ENCODE data around the gene GALNTL6. TPM values are rescaled to one million over a fixed set of nuclear protein-coding genes. Genes with fewer than 3 reads are reported as not detected.
"Not testable (repeated sequence)": the region's sequence is repeated elsewhere in the genome, so short reads cannot be mapped to it uniquely, and the experiment has no call there.

Gene GALNTL6
- total and polyA plus RNA-seq, 8 donors: 0.13 to 0.41 (median 0.21) TPM; not detected in 4

- DNase-seq (no peak), ATAC-seq (no peak), FAIRE-seq (no peak)
- intact Hi-C loops (cut with DNase I): no loop called here
- Histone ChIP-seq H3K4me1 (no peaks in the 10 kb centered on the region), H3K9me3 (no peaks in the 10 kb centered on the region), H3K27me3 (peaks cover 0 to 8% (median 0%) of the 10 kb centered on the region in 4 donors), H3K36me3 (no peaks in the 10 kb centered on the region), H3K27ac (no peak overlapping the region), H3K4me3 (no peak overlapping the region)
- TF ChIP-seq, protein P1, sequence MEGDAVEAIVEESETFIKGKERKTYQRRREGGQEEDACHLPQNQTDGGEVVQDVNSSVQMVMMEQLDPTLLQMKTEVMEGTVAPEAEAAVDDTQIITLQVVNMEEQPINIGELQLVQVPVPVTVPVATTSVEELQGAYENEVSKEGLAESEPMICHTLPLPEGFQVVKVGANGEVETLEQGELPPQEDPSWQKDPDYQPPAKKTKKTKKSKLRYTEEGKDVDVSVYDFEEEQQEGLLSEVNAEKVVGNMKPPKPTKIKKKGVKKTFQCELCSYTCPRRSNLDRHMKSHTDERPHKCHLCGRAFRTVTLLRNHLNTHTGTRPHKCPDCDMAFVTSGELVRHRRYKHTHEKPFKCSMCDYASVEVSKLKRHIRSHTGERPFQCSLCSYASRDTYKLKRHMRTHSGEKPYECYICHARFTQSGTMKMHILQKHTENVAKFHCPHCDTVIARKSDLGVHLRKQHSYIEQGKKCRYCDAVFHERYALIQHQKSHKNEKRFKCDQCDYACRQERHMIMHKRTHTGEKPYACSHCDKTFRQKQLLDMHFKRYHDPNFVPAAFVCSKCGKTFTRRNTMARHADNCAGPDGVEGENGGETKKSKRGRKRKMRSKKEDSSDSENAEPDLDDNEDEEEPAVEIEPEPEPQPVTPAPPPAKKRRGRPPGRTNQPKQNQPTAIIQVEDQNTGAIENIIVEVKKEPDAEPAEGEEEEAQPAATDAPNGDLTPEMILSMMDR (IDR thresholded peaks at IDR 0.05): no peak
- WGBS, 2 donors: 17% methylated on average over 3 of the region's 3 CpGs
Measured at GRCh38 chr4:172947594-172947993, 1134.4 kb downstream of the GALNTL6 start.

DNA sequence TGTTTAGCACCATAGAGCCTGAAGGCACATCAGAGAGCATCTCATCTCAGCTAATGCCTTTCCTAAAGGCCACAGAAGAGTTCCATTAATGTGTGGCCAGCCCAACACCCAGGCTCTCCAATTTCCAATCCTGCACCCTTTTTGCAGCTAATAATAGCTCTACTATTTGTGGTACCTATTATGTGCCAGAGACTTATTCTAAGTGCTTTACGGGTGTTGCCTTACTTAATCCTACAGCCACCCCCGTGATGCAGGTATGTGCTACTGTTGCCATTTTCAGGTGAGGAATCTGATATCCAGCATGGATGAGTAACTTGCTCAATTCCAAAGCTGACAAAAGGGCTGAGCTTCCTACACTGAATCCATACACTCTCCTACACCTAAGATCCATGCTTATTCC, 1137.8 kb downstream of the GALNTL6 start:
- no peak overlapping the region for H3K4me3 ChIP-seq
- intact Hi-C loops (cut with DNase I): no loop called here
- WGBS, 2 donors: 85 to 89% methylated on average over 2 of the region's 2 CpGs
- DNase-seq (no peak), ATAC-seq (no peak), FAIRE-seq (no peak)
- TF ChIP-seq, protein P1 (IDR thresholded peaks at IDR 0.05): no peak
- no peaks in the 10 kb centered on the region for H3K4me1 ChIP-seq
- no peaks in the 10 kb centered on the region for H3K27me3 ChIP-seq
- no peaks in the 10 kb centered on the region for H3K36me3 ChIP-seq
- no peak overlapping the region for H3K27ac ChIP-seq
- H3K9me3 ChIP-seq: no peaks in the 10 kb centered on the region

DNA sequence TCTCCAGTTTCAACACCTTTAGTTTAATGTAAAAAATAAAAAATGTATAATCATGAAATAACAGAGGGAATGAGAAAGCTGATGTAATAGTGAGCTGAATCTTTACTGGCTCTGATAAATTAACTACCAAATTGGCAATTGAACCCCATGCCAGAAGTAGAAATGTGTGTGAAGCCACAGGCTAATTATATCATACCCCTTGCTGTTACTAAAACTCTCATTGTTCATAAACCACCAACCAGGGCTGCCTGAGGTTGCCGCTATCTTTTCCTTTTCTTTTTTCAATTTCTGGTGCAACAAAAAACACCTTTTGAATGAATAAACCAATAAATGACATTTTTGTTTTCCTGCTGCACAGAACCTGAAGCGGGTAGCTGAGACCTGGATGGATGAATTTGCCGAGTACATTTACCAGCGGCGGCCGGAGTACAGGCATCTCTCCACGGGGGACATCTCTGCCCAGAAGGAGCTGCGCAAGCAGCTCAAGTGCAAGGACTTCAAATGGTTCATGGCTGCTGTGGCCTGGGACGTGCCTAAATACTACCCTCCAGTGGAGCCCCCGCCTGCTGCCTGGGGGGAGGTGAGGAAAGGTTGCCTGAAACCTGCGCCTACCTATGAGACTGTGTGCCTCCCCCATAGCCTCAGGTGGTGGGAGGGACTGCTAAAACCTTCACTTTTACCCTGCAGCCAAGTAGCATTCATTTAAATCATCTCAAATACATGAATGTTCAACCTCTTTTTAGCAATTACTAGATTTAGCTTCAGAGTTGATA, 1138.7 kb downstream of the GALNTL6 start:
- TF ChIP-seq, protein P1 (IDR thresholded peaks at IDR 0.05): no peak
- no peaks in the 10 kb centered on the region for H3K36me3 ChIP-seq
- 89 to 96% methylated on average over 11 of the region's 11 CpGs for WGBS, 2 donors
- DNase-seq: no peak
- H3K4me1 ChIP-seq: no peaks in the 10 kb centered on the region
- no peaks in the 10 kb centered on the region for H3K9me3 ChIP-seq
- intact Hi-C loops (cut with DNase I): no loop called here
- ATAC-seq: no peak
- H3K4me3 ChIP-seq: no peak overlapping the region
- no peaks in the 10 kb centered on the region for H3K27me3 ChIP-seq
- no peak overlapping the region for H3K27ac ChIP-seq
- FAIRE-seq: no peak

GRCh38 chr4:172953896-172954568, 1140.8 kb downstream of the GALNTL6 start:
- FAIRE-seq: no peak
- intact Hi-C loops (cut with DNase I): no loop called here
- WGBS, 2 donors: 62 to 66% methylated on average over 5 of the region's 5 CpGs

DNA sequence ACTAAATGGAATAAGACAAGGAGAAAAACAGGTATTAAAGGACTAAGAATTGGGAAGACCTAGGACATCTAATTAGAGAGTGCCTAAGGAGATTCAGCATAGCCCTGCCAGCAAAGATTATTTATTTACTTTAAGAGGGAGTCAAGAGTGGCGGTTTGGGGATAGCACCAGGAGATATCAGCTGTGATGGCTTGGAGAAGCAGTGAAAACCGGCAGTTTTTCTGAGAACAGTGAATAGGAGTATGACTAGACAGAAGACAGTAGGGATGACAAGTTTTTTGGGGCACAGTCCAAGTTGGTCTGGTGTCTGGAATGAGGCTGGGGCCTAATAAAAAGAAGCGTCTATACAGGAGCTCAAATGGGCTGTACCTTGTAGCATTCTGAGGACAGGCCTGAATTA, 1143.1 kb downstream of the GALNTL6 start:
- H3K9me3 ChIP-seq; FAIRE-seq; DNase-seq; H3K4me1 ChIP-seq; H3K27me3 ChIP-seq; H3K36me3 ChIP-seq; intact Hi-C loops (cut with DNase I); ATAC-seq; H3K27ac ChIP-seq; H3K4me3 ChIP-seq: not testable (repeated sequence)
- 91 to 93% methylated on average over 3 of the region's 3 CpGs for WGBS, 2 donors

More at GRCh38 chr4:172953896-172954568, 1140.8 kb downstream of the GALNTL6 start:
- Histone ChIP-seq H3K27me3 (no peaks in the 10 kb centered on the region), H3K4me1 (no peaks in the 10 kb centered on the region), H3K27ac (no peak overlapping the region), H3K4me3 (no peak overlapping the region), H3K36me3 (no peaks in the 10 kb centered on the region), H3K9me3 (no peaks in the 10 kb centered on the region)
- DNase-seq (no peak), ATAC-seq (no peak)
- TF ChIP-seq, protein P1 (IDR thresholded peaks at IDR 0.05): no peak

Data from pancreas (tissue), 10 donors.